NCI-H446 treated with DMSO at 0.1 percent for 48 hours (cell line): Measurements from ENCODE around the gene ENOX2.
"Not testable (repeated sequence)": the region's sequence is repeated elsewhere in the genome, so short reads cannot be mapped to it uniquely, and the experiment has no call there.

Experiments used
- DNase-seq: peaks from one replicate; lab custom pipeline; 2025; lab: John Stamatoyannopoulos, UW

Gene ENOX2

GRCh38 chrX:130902783-130903613 is at the start of gene ENOX2:
ENOX2 (minus strand) TSS chrX:130903209; CDS start chrX:130703216, 199,993 bp downstream.
- DNase-seq = peak; percentile 96

DNA sequence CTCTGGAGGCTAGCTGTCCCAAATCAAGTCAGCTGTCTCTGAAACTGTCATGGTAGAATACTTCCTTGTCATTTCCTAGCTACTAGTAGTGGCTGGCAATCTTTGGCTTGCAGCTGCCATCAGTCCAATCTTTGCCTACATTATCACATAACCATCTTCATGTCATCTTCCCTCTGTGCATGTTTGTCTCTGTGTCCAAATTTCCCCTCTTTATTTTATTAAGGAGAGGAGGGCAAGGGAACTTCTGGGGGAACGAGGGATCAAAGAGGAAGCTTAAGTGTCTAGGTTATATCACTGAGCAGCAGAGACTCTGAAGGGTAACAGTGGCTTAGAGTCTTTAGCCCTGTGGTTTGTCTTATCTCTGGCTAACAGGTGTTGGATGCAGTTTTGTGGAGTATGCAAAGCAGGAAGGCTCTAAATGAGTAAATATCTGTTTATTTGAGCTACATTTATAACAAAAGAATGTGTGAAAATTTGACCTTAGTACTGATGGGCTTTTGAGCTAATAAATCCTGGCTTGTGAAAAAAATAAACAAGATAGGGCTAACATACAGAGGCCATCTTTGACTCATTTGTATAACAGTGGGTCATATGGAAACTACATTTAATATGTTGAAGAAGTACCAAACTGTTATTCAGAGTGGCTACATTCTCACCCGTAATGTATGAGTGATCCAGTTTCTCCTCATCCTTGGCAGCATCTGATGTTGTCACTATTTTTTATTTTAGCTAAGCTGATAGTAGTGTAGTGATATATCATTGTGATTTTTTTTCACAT is 49.4 kb upstream of the ENOX2 start:
- no peak for DNase-seq

DNA sequence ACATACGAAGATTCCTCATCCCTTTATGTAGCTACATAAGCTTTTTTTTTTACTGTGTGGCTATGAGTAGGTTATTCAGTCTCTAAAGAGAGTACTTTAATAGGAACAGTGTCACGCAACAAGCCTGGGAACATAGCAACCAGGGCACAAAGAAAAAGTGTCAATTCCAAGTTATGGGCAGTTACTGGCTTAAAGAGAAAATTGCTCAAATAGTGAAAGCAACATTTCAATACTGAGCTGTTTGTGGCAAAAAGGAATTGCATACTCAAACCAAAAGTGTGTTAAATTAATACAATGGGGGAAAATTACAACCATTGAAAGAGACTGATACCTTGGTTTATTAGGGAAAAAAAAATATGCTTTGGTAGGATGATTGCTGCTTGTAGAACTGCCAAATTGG is 41.2 kb upstream of the ENOX2 start:
- no peak for DNase-seq

GRCh38 chrX:130937101-130937500 is 34.1 kb upstream of the ENOX2 start:
- no peak for DNase-seq

DNA sequence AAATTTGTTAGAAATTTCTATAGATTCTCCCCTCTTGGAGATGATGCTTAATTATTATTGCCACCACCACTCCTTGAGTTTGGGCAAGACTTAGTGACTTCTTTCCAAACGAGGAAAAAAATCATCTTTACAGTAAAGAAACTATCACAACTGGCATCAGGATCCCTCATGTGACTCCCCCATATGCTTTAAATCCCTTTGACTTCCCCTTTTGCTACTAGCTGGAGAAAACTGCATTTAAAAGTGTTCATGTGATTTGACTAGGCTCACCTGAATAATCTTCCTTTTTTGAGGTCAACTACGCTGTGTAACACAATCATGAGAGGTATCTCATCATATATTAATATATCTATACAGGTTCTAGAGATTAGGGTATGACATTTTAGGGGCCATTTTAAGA is 30.3 kb upstream of the ENOX2 start:
- DNase-seq = no peak

GRCh38 chrX:130920405-130920804 is 17.4 kb upstream of the ENOX2 start:
- not testable (repeated sequence) for DNase-seq

DNA sequence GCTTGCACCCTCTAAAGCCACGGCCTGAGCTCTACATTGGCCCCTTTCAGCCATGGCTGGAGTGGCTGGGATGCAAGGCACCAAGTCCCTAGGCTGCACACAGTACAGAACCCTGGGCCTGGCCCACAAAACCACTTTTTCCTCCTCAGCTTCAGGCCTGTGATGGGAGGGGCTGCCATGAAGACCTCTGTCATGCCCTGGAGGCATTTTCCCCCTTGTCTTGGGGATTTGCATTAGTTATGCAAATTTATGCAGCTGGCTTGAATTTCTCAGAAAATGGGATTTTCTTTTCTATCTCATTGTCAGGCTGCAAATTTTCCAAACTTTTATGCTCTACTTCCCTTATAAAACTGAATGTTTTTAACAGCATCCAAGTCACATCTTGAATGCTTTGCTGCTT is 16.7 kb upstream of the ENOX2 start:
- not testable (repeated sequence) for DNase-seq

- not testable (repeated sequence) for DNase-seq
These were observed 15.5 kb upstream of the ENOX2 start for GRCh38 chrX:130918498-130918897.

- peak; percentile 1 for DNase-seq
These were observed 13.8 kb upstream of the ENOX2 start for GRCh38 chrX:130916636-130917422.

- DNase-seq = no peak
These were observed 12.3 kb upstream of the ENOX2 start for GRCh38 chrX:130915302-130915701.

DNA sequence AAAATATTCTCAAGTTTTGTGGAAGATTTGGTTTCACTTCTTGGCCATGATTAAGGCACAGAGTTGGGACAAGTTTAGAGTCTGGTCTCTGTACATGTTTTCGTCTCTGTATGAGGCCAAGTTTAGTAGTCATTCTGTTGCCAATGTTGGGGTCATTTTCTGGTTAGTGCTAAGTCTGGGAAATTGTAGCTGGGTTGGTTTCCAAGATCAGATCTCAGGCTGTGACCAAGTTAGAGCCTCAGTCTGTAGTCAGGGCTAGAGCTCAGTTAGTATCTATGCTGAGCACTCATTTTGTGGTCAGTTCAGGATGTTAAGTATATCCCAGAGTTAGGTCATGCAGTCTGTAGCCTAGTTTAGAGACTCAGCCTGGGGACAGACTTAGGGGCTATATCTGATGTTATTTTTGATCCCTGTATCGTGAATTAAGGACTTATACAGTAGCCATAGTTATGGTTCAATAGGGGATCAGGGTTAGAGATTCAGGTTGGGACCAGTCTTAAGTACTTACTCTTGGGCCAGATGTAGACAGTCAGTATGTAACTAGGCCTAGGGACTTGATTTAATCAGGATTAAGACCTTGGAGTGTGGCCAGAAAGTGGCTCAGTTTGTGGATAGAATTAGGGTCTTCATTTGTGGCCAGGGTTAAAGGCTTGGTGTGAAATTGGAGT is 6.6 kb upstream of the ENOX2 start:
- DNase-seq = no peak

- DNase-seq = no peak
These were observed 3.8 kb upstream of the ENOX2 start for GRCh38 chrX:130906776-130907175.

GRCh38 chrX:130902446-130902782 is 595 bp downstream of the ENOX2 start:
- no peak for DNase-seq

GRCh38 chrX:130896802-130897501 is 6.1 kb downstream of the ENOX2 start:
- DNase-seq = no peak

GRCh38 chrX:130896026-130896425 is 7.0 kb downstream of the ENOX2 start:
- DNase-seq = no peak

GRCh38 chrX:130895299-130895698 is 7.7 kb downstream of the ENOX2 start:
- DNase-seq = no peak

DNA sequence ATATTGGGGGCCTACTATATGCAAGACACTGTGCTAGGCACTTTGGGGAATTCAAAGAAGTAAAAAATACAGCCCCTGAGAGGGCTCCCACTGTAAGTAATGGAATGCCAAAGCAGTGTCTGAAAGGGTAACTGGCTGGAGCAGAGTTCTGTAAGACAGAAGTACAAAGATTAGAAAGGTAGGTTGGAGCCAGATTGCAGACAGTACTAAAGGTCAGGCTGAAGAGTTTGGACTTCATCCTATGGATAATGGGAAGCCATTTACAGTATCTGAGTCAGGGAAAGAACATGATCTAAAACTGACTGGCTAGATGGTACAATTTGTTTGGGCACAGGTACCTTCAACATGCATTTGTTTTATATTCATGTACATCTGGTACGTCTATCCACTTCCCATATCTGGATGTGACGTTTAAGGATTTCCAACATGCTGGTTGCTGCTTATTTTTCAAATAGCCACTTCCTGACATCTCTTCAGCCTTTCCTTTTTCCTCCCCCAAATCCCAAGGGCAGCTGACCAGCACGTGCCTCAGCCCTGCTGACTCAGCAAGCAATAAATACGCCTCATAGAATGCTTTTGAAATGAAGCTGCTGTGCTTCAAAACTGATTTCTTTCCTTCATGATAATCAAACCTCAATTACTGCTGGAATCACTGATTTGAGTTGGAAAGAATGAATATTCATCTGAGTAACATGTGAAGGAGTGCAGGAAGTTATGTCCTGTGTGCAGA is 9.5 kb downstream of the ENOX2 start:
- DNase-seq = no peak

DNA sequence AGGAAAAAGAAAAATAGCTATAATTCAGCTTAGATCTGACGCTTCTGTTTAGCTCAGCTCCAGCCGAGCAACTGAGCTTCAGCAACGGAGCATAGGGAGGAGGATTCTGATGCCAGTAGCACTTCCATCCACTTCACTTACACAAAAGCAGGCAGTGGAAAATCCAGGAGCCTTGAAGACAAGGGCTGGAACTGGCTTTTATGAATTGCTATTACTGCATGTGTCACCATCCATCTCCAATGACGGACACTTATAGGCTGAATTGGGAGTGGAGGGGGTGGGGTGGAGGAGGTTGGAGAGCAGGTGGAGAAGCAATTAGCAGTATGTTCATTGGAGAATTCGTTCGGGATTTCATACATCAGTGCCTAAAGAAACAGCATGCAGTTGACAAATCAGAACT is 15.6 kb downstream of the ENOX2 start:
- no peak for DNase-seq

GRCh38 chrX:130885996-130886395 is 17.0 kb downstream of the ENOX2 start:
- DNase-seq = no peak

DNA sequence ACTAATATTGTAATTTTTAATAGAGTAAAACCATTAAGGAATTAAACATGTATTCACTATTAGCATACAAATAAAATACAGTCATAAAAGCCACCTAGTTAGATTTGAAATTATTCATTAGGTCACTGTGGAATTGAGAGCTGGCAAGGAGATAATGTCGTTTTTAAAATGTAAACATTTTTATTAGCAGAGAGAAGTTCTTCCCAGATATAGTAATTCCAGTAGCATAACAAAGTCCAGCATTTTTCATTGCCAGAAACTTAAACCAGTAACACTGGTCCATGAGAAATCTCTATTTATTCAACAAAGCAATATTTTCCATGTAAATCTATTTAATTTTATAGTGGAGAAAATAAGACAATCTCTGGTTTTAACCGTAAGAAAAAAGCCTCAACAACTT is 17.5 kb downstream of the ENOX2 start:
- no peak for DNase-seq

DNA sequence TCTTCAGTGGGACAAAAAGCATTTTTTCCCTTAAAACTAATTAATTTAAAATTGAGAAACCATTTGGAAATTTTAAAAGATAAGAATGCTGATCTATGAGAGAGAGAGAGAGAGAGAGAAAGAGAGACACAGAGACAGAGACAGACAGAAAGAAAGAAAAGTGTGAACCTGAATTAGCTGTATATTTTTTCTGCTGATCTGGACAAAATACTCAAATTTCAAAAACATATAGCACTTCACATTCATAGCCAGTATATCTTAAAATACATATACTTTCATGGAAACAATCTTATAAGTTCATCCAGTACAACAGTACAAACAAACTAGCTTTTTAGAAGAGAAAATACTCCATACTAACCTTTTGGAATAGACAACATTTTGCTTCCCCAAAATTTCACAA is 18.4 kb downstream of the ENOX2 start:
- no peak for DNase-seq
